Endothelial cell of umbilical vein (primary cell): Measurements from ENCODE around the gene RGS9BP. TPM values are rescaled to one million over a fixed set of nuclear protein-coding genes. Genes with fewer than 3 reads are reported as not detected.

Experiments
- BruUV-seq: library from RNA; stranded (reverse); fragments of 400-500 nt; replicated peaks from 2 replicates; lab custom pipeline; 2021; lab: Mats Ljungman, UMichigan
- CTCF ChIA-PET: fragments of 300-600, 350-600 bp; sonication (Branson Sonifier 250); formaldehyde crosslinking; loops from one replicate; lab custom pipeline; 2021; ENCODE audit warnings: antibody characterized with exemption, inconsistent platforms; lab: Charles Lee
- POLR2A ChIA-PET: fragments of 300-600, 350-600 bp; sonication (Branson Sonifier 250); formaldehyde crosslinking; loops from one replicate; lab custom pipeline; 2021; ENCODE audit warnings: antibody characterized with exemption, inconsistent platforms; lab: Charles Lee
- DNase-seq: peaks from one replicate; pipeline ENCODE4 v3.0.0-alpha.2; 2011; ENCODE audit warnings: low read depth, low spot score
- FAIRE-seq: peaks from 2 replicates; lab custom pipeline; 2011; peaks lifted over from hg19 to GRCh38; lab: Jason Lieb, UNC
- H2AFZ ChIP-seq: 2 replicates; pipeline ENCODE4 v1.6.0; 2012; ENCODE audit warnings: low read depth, low read length, control low read depth, inconsistent platforms
- H3K27ac ChIP-seq: 2 replicates; pipeline ENCODE4 v1.5.1; 2011; ENCODE audit warnings: low read depth, mild to moderate bottlenecking, control low read depth, low read length, moderate library complexity; ENCODE audit not compliant: insufficient read depth
- H3K27me3 ChIP-seq, 2 experiments: 2 replicates each; pipeline versions ENCODE4 v1.6.0 to v1.6.1; 2011; ENCODE audit warnings: low read length in 2 of 2, mixed read lengths in 1 of 2; ENCODE audit not compliant: control insufficient read depth in 2 of 2, insufficient read depth in 2 of 2
- H3K36me3 ChIP-seq, 2 experiments: 2 replicates in 1 of 2; 3 replicates in 1 of 2; pipeline ENCODE4 v1.5.1; 2011; ENCODE audit warnings: low read length in 2 of 2, mild to moderate bottlenecking in 1 of 2, moderate library complexity in 1 of 2; ENCODE audit not compliant: control insufficient read depth in 2 of 2, insufficient read depth in 2 of 2; ENCODE audit errors: extremely low read depth in 1 of 2
- H3K4me1 ChIP-seq: 3 replicates; pipeline ENCODE4 v1.5.1; 2011; ENCODE audit warnings: mild to moderate bottlenecking, low read length; ENCODE audit not compliant: control insufficient read depth, insufficient read depth; ENCODE audit errors: extremely low read depth
- H3K4me2 ChIP-seq: 2 replicates; pipeline ENCODE4 v1.6.1; 2011; ENCODE audit warnings: low read length, control low read depth, mixed read lengths; ENCODE audit not compliant: insufficient read depth
- H3K4me3 ChIP-seq, 3 experiments: fragments of 200-600 bp in 1 of 3; sonication (generic), shearing (Covaris generic) in 1 of 3; replicated peaks in 1 of 3; 2 replicates each; pipeline ENCODE4 v1.5.1; 2011 to 2016; ENCODE audit warnings: control low read depth in 3 of 3, low read length in 3 of 3, mild to moderate bottlenecking in 2 of 3, inconsistent platforms in 1 of 3, low read depth in 1 of 3, moderate library complexity in 1 of 3; ENCODE audit not compliant: insufficient read depth in 1 of 3
- H3K79me2 ChIP-seq: 2 replicates; pipeline ENCODE4 v1.6.0; 2012; ENCODE audit warnings: low read length, inconsistent platforms; ENCODE audit not compliant: control insufficient read depth, insufficient read depth
- H3K9ac ChIP-seq: replicated peaks from 2 replicates; pipeline ENCODE3; 2011; ENCODE audit warnings: low read length, control low read depth; ENCODE audit not compliant: insufficient read depth; ENCODE audit errors: extremely low read depth
- H3K9me1 ChIP-seq: replicated peaks from 3 replicates; pipeline ENCODE4 v1.6.0; 2011; ENCODE audit warnings: mild to moderate bottlenecking, low read length; ENCODE audit not compliant: control insufficient read depth, insufficient read depth; ENCODE audit errors: extremely low read depth
- H3K9me3 ChIP-seq: replicated peaks from 2 replicates; pipeline ENCODE4 v1.5.1; 2012; ENCODE audit warnings: low read length, inconsistent platforms; ENCODE audit not compliant: control insufficient read depth, insufficient read depth
- H4K20me1 ChIP-seq: replicated peaks from 2 replicates; pipeline ENCODE3; 2011; ENCODE audit warnings: mild to moderate bottlenecking, low read length; ENCODE audit not compliant: control insufficient read depth, insufficient read depth; ENCODE audit errors: extremely low read depth
- EZH2 ChIP-seq: IDR thresholded peaks from 2 replicates; pipeline ENCODE4 v1.6.1; 2012; ENCODE audit warnings: borderline replicate concordance, low read depth, mild to moderate bottlenecking, moderate library complexity, low read length, inconsistent platforms; ENCODE audit not compliant: severe bottlenecking
- FOS ChIP-seq: IDR thresholded peaks from 2 replicates; pipeline ENCODE4 v1.6.1; 2011; ENCODE audit warnings: mild to moderate bottlenecking, low read length, moderate library complexity, borderline replicate concordance; ENCODE audit not compliant: insufficient read depth
- GATA2 ChIP-seq: IDR thresholded peaks from 2 replicates; pipeline ENCODE4 v1.7.0; 2011; ENCODE audit warnings: low read depth, mild to moderate bottlenecking, moderate library complexity, mixed read lengths, low read length; ENCODE audit not compliant: insufficient read length, insufficient read depth
- JUN ChIP-seq: IDR thresholded peaks from 2 replicates; pipeline ENCODE4 v1.6.1; 2011; ENCODE audit warnings: borderline replicate concordance, low read depth; ENCODE audit not compliant: insufficient read length, insufficient read depth
- MYC ChIP-seq: IDR thresholded peaks from one replicate; pipeline ENCODE4 v1.6.1; 2011; ENCODE audit warnings: mild to moderate bottlenecking, low read depth, low read length
- POLR2A ChIP-seq: IDR thresholded peaks from 2 replicates; pipeline ENCODE4 v1.6.1; 2012; ENCODE audit warnings: low read depth, mild to moderate bottlenecking, control low read depth, low read length
- POLR2AphosphoS5 ChIP-seq: IDR thresholded peaks from 2 replicates; pipeline ENCODE4 v1.6.1; 2012; ENCODE audit warnings: low read depth, mild to moderate bottlenecking, control low read depth, low read length, moderate library complexity; ENCODE audit not compliant: insufficient read depth
- dilution Hi-C: fragments of 300-500 bp; cut with MboI; formaldehyde crosslinking; loops from one replicate; pipeline ENCODE4 v1.15.0; 2019; ENCODE audit warnings: low sequenced_read_pairs; ENCODE audit not compliant: extremely low pct_ligation_motif_present
- intact Hi-C: fragments of 100-400 bp; cut with micrococcal nuclease; formaldehyde crosslinking; loops from one replicate; pipeline ENCODE4 v1.10.0; 2022
- polyA plus RNA-seq, 4 experiments: library from polyadenylated mRNA; depleted of rRNA in 3 of 4; stranded (reverse) in 3 of 4; unstranded in 1 of 4; fragments of >200 nt; gene quantifications; 2 replicates each; pipeline versions ENCODE4 v1.2.1 to v1.2.3, GENCODE V29; 2011 to 2012; ENCODE audit warnings: missing spikeins in 1 of 4
- total RNA-seq: library from RNA; stranded (reverse); gene quantifications from 2 replicates; pipeline ENCODE4 v1.2.3, GENCODE V29; 2021
- TF ChIP-seq, protein P1 (sequence below), 2 donors: IDR thresholded peaks; 1 replicate in 1 of 2; 2 replicates in 1 of 2; pipeline ENCODE4 v1.5.1; 2011; ENCODE audit warnings: low read length in 2 of 2, mild to moderate bottlenecking in 2 of 2, moderate library complexity in 2 of 2, control low read depth in 1 of 2, inconsistent platforms in 1 of 2, low read depth in 1 of 2; ENCODE audit not compliant: insufficient read depth in 1 of 2; ENCODE audit errors: extremely low read depth in 1 of 2
- TF ChIP-seq, protein P2 (sequence below): IDR thresholded peaks from 2 replicates; pipeline ENCODE4 v1.6.1; 2011; ENCODE audit not compliant: insufficient read depth, insufficient read length

The RGS9BP gene
- total and polyA plus RNA-seq, 2 donors (not counting 3 experiments of a cell fraction or from before 2014, with no cell fraction given) = 0.15 TPM; not detected in 1

DNA sequence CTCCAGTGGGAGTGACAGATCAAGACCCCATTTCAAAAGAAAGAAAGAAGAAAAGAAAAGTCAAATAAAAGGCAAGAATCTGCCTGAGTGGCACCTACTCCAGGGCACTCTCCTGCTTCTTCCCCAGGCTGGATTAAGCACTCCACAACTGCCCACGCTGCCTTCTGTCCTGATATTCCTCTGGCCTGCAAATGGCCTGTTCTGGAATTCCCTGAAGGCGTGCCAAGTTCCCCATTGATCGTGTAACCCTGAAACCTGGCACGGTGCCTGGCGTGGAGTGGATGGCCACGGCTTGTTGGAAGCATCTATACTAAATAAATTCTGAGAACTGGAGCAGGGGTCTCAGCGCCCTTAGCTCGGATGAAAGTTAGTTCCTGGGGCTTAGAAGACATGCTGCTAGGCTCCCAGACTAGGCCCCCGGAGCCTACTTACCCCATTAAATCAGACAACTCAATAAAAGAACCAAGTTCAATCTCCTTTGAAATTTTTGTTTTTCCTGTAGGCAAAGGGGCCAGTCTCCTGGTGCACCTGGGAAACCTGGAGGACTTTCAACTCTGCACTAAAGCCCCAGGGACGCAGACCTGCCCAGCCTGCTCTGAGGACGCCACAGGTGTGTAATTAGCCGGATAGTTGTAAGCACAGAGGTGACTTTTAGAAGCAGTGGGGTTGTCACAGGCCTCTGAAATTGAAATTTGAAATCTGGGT, 22.6 kb upstream of the RGS9BP start:
- FAIRE-seq = no peak
- Histone ChIP-seq H3K4me2 (no peak overlapping the region), H3K27me3 (no peaks in the 10 kb centered on the region), H3K9ac (no peak overlapping the region), H3K4me3 (no peak overlapping the region), H4K20me1 (no peaks in the 10 kb centered on the region), H2AFZ (no peak overlapping the region), H3K9me1 (no peaks in the 10 kb centered on the region), H3K36me3 (peaks cover 0 to 8% of the 10 kb centered on the region in 2 experiments), H3K9me3 (no peaks in the 10 kb centered on the region), H3K27ac (no peak overlapping the region), H3K4me1 (no peaks in the 10 kb centered on the region), H3K79me2 (no peaks in the 10 kb centered on the region)
- ChIA-PET POLR2A (no interaction called here), CTCF (no interaction called here)
- dilution Hi-C loops = no loop called here
- intact Hi-C loops = no loop called here
- TF ChIP-seq MYC = no peak
- TF ChIP-seq GATA2 = no peak
- no peak for TF ChIP-seq FOS
- TF ChIP-seq, protein P1, sequence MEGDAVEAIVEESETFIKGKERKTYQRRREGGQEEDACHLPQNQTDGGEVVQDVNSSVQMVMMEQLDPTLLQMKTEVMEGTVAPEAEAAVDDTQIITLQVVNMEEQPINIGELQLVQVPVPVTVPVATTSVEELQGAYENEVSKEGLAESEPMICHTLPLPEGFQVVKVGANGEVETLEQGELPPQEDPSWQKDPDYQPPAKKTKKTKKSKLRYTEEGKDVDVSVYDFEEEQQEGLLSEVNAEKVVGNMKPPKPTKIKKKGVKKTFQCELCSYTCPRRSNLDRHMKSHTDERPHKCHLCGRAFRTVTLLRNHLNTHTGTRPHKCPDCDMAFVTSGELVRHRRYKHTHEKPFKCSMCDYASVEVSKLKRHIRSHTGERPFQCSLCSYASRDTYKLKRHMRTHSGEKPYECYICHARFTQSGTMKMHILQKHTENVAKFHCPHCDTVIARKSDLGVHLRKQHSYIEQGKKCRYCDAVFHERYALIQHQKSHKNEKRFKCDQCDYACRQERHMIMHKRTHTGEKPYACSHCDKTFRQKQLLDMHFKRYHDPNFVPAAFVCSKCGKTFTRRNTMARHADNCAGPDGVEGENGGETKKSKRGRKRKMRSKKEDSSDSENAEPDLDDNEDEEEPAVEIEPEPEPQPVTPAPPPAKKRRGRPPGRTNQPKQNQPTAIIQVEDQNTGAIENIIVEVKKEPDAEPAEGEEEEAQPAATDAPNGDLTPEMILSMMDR (IDR thresholded peaks at IDR 0.05; ENCODE audit: extremely low read depth in 1 of 2, insufficient read depth in 1 of 2, low read depth in 1 of 2, low read length in 2 of 2) = no peak
- TF ChIP-seq JUN = no peak
- TF ChIP-seq POLR2AphosphoS5 = no peak
- TF ChIP-seq, protein P2, sequence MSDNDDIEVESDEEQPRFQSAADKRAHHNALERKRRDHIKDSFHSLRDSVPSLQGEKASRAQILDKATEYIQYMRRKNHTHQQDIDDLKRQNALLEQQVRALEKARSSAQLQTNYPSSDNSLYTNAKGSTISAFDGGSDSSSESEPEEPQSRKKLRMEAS = no peak
- TF ChIP-seq POLR2A = no peak
- TF ChIP-seq EZH2 = no peak
- peak; percentile 53 for DNase-seq
- no TSS peak for BruUV-seq
